ENCODE results near the gene ZYX.
"Not testable (repeated sequence)": the region's sequence is repeated elsewhere in the genome, so short reads cannot be mapped to it uniquely, and the experiment has no call there.

Gene ZYX

DNA sequence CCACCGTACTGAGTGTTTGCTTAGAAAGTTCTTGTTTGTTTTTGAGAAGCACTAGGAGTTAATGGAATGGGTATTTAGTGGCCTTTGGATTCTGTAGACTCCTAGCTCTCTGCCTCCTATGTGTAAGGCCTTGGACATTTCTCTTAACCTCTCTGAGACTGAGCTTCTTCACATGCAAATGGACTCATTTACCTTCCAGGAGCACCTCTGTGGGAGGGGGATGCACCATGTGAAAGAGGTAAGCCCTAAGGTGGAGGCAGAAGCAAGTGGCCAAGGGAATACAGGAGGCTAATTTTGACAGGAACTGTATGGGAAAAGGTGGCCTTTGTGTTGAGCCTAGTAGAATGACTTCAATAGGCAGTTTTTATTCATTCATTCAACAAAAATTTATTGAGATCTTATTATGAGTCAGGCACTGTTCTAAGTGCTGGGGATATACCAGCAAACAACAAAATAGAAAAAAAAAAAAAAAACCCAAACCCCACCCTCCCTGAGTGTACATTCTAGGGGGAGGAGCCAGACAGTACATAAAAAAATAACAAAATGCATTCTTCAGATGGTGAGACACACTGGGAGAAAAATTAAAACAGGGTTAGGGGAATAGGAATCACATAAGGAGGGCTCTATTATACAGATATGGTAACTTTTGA lies 36.7 kb downstream of the ZYX start:
- H3K9me3 ChIP-seq (ENCODE audit: control insufficient read depth in 5 of 5, low read length in 5 of 5): no peaks in the 10 kb centered on the region
- no peak overlapping the region for H3K4me3 ChIP-seq (ENCODE audit: low read depth in 1 of 5, low read length in 5 of 5)
- H3K27me3 ChIP-seq (ENCODE audit: control insufficient read depth in 5 of 5, insufficient read depth in 4 of 5, low read length in 5 of 5): peaks cover 0 to 2% (median 0%) of the 10 kb centered on the region in 5 donors
- H3K9ac ChIP-seq (ENCODE audit: low read length in 5 of 5): no peak overlapping the region
- H3K27ac ChIP-seq (ENCODE audit: low read depth, low read length): no peak overlapping the region
- H3K4me1 ChIP-seq (ENCODE audit: control insufficient read depth in 5 of 5, insufficient read depth in 5 of 5, low read length in 5 of 5): peaks cover 0 to 5% (median 4%) of the 10 kb centered on the region in 5 donors
- H3K36me3 ChIP-seq (ENCODE audit: control insufficient read depth in 5 of 5, insufficient read depth in 5 of 5, low read length in 5 of 5): no peaks in the 10 kb centered on the region

DNA sequence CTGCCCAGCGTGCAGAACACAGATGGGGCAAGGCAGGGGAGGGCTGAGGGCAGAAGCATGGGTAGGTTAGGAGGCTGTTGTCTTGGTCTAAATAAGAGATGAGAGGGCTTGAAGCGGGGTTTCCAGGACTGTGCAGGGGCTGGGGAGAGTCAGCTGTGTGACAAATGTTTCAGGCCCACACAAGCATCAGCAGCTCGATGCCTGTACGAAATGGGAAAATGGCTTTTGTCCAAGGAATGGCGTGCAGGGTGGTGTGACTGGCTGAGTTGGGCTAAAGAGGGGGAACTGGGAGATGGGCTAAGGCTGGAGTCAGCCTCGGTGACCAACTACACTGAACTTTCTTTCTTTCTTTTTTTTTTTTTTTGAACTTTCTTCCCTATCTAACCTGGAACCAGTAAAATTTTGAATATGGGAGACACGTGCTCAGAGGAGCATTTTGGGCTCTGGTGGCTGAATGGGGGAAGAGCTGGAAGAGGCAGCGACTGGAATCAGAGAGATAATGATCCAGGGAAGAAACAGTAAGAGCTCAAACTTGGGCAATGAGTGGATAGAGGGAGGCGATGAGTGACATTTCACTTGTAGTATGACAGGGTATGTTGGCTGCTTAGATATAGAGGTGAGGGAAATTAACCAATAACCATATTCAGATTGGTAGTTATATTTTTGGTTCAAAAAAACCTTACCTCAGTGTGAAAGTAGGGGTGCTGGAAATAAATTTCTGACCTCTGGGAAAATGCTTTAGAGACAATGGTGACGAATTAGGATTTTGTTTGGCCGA lies 37.7 kb downstream of the ZYX start:
- Histone ChIP-seq H3K9me3 (ENCODE audit: control insufficient read depth in 5 of 5, low read length in 5 of 5) (no peaks in the 10 kb centered on the region), H3K9ac (ENCODE audit: low read length in 5 of 5) (no peak overlapping the region), H3K27ac (ENCODE audit: low read depth, low read length) (no peak overlapping the region), H3K36me3 (ENCODE audit: control insufficient read depth in 5 of 5, insufficient read depth in 5 of 5, low read length in 5 of 5) (no peaks in the 10 kb centered on the region), H3K27me3 (ENCODE audit: control insufficient read depth in 5 of 5, insufficient read depth in 4 of 5, low read length in 5 of 5) (peaks cover 0 to 2% (median 0%) of the 10 kb centered on the region in 5 donors), H3K4me1 (ENCODE audit: control insufficient read depth in 5 of 5, insufficient read depth in 5 of 5, low read length in 5 of 5) (peaks cover 0 to 5% (median 4%) of the 10 kb centered on the region in 5 donors), H3K4me3 (ENCODE audit: low read depth in 1 of 5, low read length in 5 of 5) (no peak overlapping the region)

DNA sequence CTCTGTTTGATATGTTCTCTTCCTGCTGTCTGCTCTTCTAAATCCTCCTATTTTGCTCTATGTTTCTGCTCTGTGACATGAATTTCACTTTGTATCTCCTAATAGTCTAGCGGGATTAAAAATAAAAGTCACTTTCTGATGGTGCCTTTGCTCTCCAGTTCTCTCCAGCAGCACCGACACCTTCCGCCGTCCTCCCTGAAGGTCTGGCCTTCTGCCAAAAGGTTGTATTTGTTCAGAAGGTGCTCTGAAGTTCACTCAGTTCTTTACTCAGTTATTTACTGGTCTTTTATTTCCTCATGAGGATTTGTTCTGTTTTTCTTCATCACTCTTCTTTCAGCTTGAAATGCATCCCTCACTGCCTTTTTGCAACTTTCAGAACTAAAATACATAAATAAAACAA lies 38.7 kb downstream of the ZYX start:
- Histone ChIP-seq H3K4me3 (ENCODE audit: low read depth in 1 of 5, low read length in 5 of 5) (no peak overlapping the region), H3K4me1 (ENCODE audit: control insufficient read depth in 5 of 5, insufficient read depth in 5 of 5, low read length in 5 of 5) (peaks cover 0 to 5% (median 4%) of the 10 kb centered on the region in 5 donors), H3K36me3 (ENCODE audit: control insufficient read depth in 5 of 5, insufficient read depth in 5 of 5, low read length in 5 of 5) (no peaks in the 10 kb centered on the region), H3K9me3 (ENCODE audit: control insufficient read depth in 5 of 5, low read length in 5 of 5) (no peaks in the 10 kb centered on the region), H3K9ac (ENCODE audit: low read length in 5 of 5) (no peak overlapping the region), H3K27ac (ENCODE audit: low read depth, low read length) (no peak overlapping the region), H3K27me3 (ENCODE audit: control insufficient read depth in 5 of 5, insufficient read depth in 4 of 5, low read length in 5 of 5) (peaks cover 0 to 2% (median 0%) of the 10 kb centered on the region in 5 donors)

DNA sequence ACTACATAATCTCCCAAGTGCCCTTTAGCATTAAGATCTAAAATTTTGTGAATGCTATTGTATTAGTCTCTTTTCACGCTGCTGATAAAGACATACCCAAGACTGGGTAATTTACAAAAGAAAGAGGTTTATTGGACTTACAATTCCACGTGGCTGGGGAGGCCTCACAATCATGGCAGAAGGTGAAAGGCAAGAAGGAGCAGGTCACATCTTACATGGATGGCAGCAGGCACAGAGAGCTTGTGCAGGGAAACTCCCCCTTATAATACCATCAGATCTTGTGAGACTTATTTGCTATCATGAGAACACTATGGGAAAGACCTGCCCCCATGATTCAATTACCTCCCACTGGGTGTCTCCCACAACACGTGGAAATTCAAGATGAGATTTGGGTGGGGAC lies 39.5 kb downstream of the ZYX start:
- not testable (repeated sequence) for H3K9me3 ChIP-seq (ENCODE audit: control insufficient read depth in 5 of 5, low read length in 5 of 5); H3K4me1 ChIP-seq (ENCODE audit: control insufficient read depth in 5 of 5, insufficient read depth in 5 of 5, low read length in 5 of 5); H3K4me3 ChIP-seq (ENCODE audit: low read depth in 1 of 5, low read length in 5 of 5); H3K36me3 ChIP-seq (ENCODE audit: control insufficient read depth in 5 of 5, insufficient read depth in 5 of 5, low read length in 5 of 5); H3K27me3 ChIP-seq (ENCODE audit: control insufficient read depth in 5 of 5, insufficient read depth in 4 of 5, low read length in 5 of 5); H3K9ac ChIP-seq (ENCODE audit: low read length in 5 of 5); H3K27ac ChIP-seq (ENCODE audit: low read depth, low read length)

DNA sequence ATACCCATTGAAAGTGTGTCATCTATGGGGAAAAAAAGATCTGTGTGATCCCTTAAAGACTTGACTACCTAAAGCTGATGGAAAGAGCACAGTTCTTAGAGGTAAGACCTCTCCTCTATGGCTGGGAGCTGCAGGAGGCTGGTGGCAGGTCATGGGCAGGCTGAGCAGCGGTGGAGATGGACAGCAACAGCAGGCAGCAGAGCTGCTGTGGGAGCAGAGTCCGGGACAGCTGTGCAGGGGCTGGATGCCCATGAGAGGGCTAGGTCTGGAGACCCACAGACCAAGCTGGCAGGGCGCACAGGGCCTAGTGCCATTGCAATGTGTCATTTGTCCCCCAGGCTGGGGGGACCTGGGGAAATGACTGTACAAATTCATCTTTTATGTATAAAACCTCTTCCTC lies 40.9 kb downstream of the ZYX start:
- Histone ChIP-seq H3K9me3 (ENCODE audit: control insufficient read depth in 5 of 5, low read length in 5 of 5) (no peaks in the 10 kb centered on the region), H3K36me3 (ENCODE audit: control insufficient read depth in 5 of 5, insufficient read depth in 5 of 5, low read length in 5 of 5) (no peaks in the 10 kb centered on the region), H3K4me3 (ENCODE audit: low read depth in 1 of 5, low read length in 5 of 5) (no peak overlapping the region), H3K4me1 (ENCODE audit: control insufficient read depth in 5 of 5, insufficient read depth in 5 of 5, low read length in 5 of 5) (no peaks in the 10 kb centered on the region), H3K27me3 (ENCODE audit: control insufficient read depth in 5 of 5, insufficient read depth in 4 of 5, low read length in 5 of 5) (peaks cover 0 to 2% (median 0%) of the 10 kb centered on the region in 5 donors), H3K9ac (ENCODE audit: low read length in 5 of 5) (no peak overlapping the region), H3K27ac (ENCODE audit: low read depth, low read length) (no peak overlapping the region)

DNA sequence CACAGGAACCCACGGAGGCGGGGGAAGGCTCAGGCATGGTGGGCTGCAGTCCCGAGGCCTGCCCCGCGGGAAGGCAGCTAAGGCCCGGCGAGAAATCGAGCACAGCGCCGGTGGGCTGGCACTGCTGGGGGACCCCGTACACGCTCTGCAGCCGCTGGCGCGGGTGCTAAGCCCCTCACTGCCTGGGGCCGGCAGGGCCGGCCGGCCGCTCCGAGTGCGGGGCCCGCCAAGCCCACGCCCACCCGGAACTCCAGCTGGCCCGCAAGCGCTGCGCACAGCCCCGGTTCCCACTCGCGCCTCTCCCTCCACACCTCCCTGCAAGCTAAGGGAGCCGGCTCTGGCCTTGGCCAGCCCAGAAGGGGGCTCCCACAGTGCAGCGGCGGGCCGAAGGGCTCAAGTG lies 43.3 kb downstream of the ZYX start:
- H3K9me3 ChIP-seq (ENCODE audit: control insufficient read depth in 5 of 5, low read length in 5 of 5); H3K27ac ChIP-seq (ENCODE audit: low read depth, low read length); H3K27me3 ChIP-seq (ENCODE audit: control insufficient read depth in 5 of 5, insufficient read depth in 4 of 5, low read length in 5 of 5); H3K4me1 ChIP-seq (ENCODE audit: control insufficient read depth in 5 of 5, insufficient read depth in 5 of 5, low read length in 5 of 5); H3K4me3 ChIP-seq (ENCODE audit: low read depth in 1 of 5, low read length in 5 of 5); H3K9ac ChIP-seq (ENCODE audit: low read length in 5 of 5); H3K36me3 ChIP-seq (ENCODE audit: control insufficient read depth in 5 of 5, insufficient read depth in 5 of 5, low read length in 5 of 5): not testable (repeated sequence)

DNA sequence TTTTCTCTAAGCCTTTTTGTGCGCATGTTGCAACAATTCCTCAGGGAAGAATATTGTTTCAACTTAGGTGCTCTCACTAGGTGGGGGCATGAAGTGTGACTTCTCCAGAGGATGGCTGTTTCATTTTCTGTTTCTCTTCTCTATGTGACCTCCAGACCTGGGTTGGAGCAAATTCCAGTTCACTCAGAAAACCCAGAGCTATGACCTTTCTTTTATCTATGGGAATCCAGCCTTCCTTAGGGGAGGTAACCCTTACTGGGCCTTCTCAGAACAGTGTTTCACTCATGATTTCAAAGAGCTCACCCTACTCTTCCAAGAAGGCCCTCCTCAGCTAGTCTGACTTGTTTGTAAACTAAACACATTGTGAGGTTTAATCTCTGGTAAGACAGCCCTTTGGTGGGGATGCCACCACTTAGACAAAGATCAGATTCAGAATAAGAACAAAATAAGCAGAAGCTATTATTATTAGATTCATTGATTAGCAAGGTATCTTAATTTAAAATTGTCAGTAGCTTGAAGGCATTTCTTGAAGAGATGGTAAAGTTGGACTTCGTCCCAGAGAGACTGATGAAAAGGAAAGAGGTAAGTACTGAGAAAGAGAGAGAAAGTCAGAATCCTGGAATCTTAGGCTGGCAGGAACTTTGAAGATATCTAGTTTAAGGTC lies 45.5 kb downstream of the ZYX start:
- Histone ChIP-seq H3K9me3 (ENCODE audit: control insufficient read depth in 5 of 5, low read length in 5 of 5) (no peaks in the 10 kb centered on the region), H3K9ac (ENCODE audit: low read length in 5 of 5) (no peak overlapping the region), H3K27ac (ENCODE audit: low read depth, low read length) (no peak overlapping the region), H3K4me1 (ENCODE audit: control insufficient read depth in 5 of 5, insufficient read depth in 5 of 5, low read length in 5 of 5) (no peaks in the 10 kb centered on the region), H3K36me3 (ENCODE audit: control insufficient read depth in 5 of 5, insufficient read depth in 5 of 5, low read length in 5 of 5) (no peaks in the 10 kb centered on the region), H3K27me3 (ENCODE audit: control insufficient read depth in 5 of 5, insufficient read depth in 4 of 5, low read length in 5 of 5) (no peaks in the 10 kb centered on the region), H3K4me3 (ENCODE audit: low read depth in 1 of 5, low read length in 5 of 5) (no peak overlapping the region)

DNA sequence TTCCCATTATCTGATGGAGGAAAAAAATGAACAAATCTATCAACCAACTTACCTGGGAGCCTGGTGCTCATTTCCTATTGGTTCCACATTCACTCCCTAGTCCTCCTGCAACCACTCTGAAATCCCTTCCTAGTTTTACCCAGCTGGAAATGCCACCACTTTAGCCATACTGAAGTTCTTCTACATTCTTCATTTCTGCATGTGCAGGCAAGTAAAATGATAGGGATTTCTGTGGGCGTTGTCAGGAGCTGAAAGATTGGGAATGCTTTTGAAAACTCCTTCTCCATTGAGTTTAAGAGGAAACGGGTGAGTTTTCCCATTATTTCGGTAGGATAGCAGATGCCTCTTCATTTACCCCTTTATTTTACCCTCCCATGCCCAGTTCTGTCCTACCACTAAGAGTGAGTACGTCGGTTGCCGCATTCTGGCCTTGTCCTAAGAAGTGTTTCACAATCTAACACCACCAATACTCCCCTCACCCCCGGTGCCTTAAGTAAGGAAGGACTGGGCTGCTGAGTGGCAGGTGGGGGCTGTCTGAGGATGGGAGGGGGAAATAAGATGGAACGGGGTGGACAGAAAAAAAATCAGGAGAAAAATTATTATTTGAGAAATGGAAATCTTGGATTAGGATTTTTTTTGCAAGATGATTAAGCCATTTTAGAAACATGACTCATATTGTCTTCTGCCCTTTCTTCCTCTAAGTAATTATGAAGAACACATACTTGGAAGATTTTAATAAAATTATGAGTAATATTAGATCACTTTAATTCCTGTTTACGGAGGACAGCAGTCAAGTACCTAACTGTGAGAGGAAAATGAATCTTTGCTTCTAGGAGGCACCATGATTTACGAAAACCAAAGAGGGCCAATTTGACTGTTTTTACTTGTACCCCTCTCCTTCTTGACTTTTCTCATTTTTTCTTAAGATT lies 48.9 kb downstream of the ZYX start:
- Histone ChIP-seq H3K36me3 (ENCODE audit: control insufficient read depth in 5 of 5, insufficient read depth in 5 of 5, low read length in 5 of 5) (no peaks in the 10 kb centered on the region), H3K27ac (ENCODE audit: low read depth, low read length) (no peak overlapping the region), H3K4me1 (ENCODE audit: control insufficient read depth in 5 of 5, insufficient read depth in 5 of 5, low read length in 5 of 5) (peaks cover 0 to 7% (median 4%) of the 10 kb centered on the region in 5 donors), H3K9ac (ENCODE audit: low read length in 5 of 5) (no peak overlapping the region), H3K27me3 (ENCODE audit: control insufficient read depth in 5 of 5, insufficient read depth in 4 of 5, low read length in 5 of 5) (no peaks in the 10 kb centered on the region), H3K9me3 (ENCODE audit: control insufficient read depth in 5 of 5, low read length in 5 of 5) (no peaks in the 10 kb centered on the region), H3K4me3 (ENCODE audit: low read depth in 1 of 5, low read length in 5 of 5) (no peak overlapping the region)

DNA sequence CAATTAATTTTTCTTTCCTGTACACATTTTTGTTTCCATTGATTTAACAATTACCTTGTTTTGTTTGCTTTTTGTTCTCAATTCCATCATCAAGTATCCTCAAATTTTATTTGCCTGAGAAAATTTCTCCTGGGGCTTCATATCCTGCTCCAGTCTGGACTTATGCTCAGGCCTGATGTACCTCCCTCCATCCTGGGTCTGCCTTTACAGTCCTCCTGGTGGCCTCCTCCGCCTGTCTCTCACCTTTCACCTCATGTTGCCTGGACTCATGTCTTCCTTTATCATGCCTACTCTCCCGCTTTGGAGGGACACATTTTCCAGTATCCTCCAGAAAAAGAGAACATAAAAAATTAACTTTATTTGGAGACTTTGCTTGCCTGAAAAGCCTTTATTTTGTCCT lies 50.0 kb downstream of the ZYX start:
- Histone ChIP-seq H3K36me3 (ENCODE audit: control insufficient read depth in 5 of 5, insufficient read depth in 5 of 5, low read length in 5 of 5) (no peaks in the 10 kb centered on the region), H3K4me1 (ENCODE audit: control insufficient read depth in 5 of 5, insufficient read depth in 5 of 5, low read length in 5 of 5) (peaks cover 0 to 11% (median 7%) of the 10 kb centered on the region in 5 donors), H3K27ac (ENCODE audit: low read depth, low read length) (no peak overlapping the region), H3K27me3 (ENCODE audit: control insufficient read depth in 5 of 5, insufficient read depth in 4 of 5, low read length in 5 of 5) (no peaks in the 10 kb centered on the region), H3K9ac (ENCODE audit: low read length in 5 of 5) (no peak overlapping the region), H3K4me3 (ENCODE audit: low read depth in 1 of 5, low read length in 5 of 5) (no peak overlapping the region), H3K9me3 (ENCODE audit: control insufficient read depth in 5 of 5, low read length in 5 of 5) (no peaks in the 10 kb centered on the region)

Data from subcutaneous abdominal adipose tissue (tissue), 5 donors.